Right forelimb (tissue), 1 donor: ENCODE measurements around the gene SHISAL1.
A peak's percentile ranks its signal among the peaks of the same experiment; 100 is the strongest.
"Not testable (repeated sequence)": the region's sequence is repeated elsewhere in the genome, so short reads cannot be mapped to it uniquely, and the experiment has no call there.

Experiments
- DNase-seq: peaks from one replicate; pipeline ENCODE4 v3.0.0-alpha.2; 2018

SHISAL1 gene

DNA sequence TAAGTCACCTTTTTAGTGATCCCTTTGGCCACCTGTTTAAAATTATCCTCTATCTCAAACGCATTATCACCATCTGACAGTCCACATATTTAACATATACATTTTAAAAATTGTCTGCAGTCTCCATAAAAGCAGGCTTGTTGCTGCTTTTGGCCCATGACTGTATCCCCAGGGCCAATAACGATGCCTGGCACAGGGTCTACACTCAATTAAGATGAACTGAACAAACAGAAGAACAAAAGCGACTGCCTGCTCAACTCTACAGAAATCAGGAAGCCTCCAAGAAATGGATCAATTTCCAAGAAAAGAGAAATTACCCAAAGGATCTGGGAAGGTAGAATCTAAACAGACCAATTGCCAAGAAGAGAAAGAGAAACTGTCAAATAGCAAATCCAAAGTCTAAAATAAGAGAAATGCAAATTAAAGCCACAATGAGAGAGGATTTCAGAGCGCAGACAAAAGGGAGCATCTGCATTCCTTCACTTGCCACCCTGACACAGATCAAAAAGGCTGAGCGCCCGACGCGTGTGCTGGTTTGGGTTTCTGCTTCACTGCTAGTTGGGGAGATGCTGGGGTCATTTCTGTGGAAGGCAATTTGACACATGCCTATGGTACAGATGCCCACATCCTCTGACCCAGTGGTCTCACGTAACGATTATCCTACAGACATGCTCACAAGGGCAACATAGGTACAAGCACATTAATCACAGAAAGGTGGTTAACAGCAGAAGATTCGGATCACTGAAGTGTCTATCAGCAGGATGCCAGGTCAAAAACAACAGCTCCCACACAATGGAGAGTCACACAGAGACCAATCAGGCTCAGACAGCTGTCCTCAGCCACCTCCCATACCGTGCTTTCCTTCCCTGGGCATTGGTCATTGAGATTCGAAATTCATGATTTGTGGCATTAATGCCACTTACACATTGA is 55.9 kb downstream of the SHISAL1 start:
- peak; percentile 37 for DNase-seq

DNA sequence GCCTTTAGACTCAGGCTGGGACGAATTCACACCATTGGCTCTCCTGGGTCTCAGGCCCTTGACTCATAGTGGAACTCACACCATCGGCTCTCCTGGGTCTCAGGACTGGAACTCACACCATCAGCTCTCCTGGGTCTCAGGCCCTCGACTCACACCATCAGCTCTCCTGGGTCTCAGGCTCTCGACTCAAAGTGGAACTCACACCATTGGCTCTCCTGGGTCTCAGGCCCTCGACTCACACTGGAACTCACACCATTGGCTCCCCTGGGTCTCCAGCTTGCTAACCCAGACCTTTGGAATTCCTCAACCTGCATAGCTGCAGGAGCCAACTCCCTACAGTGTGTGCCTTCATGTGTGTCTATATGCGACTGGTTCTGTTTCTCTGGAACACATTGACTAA is 56.7 kb downstream of the SHISAL1 start:
- DNase-seq = peak; percentile 26

DNA sequence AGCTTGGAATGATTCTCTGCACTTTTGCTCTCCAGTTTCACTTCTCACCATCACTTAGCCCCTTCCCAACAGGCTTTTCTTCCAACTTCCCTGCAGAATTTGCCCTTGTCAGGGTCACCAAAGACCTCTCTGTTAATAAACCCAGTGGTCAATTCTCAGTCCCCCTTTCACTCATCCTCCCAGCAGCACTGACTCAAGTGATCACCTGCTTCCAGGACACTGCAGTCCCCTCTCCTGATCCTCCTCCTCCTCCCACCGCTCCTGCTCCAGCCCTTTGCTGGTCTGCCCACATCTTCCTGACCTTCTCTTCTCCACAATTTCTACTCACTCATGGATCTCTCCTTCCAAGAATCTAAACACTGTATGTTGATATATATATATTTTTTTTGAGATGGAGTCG is 57.9 kb downstream of the SHISAL1 start:
- DNase-seq = no peak

DNA sequence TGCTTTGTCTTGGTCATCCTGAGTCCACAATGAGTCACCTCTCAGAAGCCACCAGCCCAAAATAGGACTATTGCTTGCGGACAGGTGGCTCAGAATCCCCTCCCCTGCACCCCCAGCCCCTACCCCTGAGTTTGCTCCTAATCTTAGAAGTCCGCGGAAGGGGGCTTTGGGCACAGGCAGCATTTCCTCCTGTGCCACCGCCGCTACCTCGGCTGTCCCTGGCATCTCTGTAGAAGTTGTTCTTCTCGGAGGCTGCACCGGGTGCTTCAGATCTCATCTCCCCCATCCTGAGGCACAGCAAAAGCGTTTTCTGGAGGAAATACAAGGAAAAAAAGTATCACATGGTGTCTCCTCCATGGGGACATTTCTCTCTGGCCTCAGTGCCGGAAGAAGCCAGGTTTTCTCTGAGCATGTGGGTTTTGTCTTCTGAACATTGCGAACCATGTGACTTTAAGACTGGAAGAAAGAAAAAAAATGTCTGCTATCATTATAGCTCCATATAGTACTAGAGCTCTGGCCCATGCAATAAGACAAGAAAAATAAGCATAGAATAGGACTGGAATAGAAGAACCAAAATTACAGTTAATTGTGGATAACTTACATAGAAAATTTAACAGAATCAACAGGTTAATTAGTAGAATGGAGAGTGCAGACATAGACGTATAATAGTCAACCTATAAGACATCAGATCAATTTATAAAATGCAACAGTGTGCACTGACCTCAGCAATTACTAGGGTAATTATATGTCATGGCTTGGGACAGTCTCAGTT is 63.2 kb downstream of the SHISAL1 start:
- no peak for DNase-seq

DNA sequence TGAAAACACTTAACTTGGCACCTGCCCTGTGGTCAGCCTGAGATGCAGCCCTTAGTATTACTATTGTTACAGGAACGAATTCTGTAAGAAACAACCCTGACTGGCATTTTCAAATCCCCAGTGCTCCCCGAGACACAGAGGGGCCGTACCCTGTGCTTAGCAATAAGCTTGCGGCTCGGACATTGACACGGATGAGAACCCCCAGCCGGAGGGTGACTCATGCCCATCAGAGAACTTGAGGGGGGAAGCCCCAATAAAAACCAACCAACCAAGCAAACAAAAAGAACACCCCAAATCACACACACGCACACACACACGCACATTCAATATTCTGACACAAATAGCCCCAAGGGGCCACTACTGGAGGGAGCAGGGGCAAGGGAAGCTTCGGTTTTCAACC is 63.8 kb downstream of the SHISAL1 start:
- DNase-seq = no peak

DNA sequence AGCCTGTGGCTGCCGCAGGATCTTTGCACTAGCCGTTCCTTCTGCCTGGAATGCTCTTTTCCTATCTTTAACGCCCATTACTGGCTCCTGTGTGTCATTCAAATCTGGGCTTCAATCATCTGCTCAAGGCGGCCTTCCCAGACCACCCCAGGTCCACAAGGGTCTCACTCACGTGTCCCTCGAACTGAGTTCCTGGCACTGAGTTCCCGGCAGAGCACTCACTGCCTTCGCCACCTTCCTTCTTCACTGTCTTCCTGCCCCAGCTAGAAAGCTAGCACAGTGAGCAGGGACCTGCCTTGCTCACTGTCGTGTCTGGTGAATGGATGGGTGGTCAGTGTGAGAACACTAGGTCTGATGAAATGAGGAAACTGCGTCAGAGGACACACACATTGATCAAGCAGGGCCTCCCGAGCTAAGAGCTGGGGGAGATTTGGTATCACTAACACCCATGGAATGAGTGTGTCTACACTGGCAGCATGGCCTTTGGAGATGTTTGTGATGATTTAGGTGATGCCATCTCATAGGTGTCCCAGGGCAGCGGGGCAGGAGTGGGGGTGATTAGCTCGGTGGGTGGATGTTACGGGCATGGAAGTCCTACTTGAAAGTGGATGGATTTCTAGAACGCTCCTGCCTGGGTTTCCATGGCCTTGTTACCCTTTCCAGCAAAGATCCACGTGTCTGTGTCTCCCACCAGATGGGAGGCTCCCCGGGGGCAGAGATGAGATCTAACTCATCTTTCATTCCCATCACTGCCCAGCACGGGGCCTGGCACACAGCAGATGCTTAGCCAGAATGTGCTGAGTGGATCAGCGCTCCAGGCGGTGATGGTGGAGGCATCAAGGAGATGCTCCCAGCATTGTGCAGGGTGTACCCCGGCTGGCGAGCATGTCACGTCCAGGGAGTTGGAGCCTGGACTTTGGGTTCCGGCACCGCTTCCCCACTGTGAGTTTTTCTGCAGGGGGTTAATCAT is 64.5 kb downstream of the SHISAL1 start:
- DNase-seq = no peak

DNA sequence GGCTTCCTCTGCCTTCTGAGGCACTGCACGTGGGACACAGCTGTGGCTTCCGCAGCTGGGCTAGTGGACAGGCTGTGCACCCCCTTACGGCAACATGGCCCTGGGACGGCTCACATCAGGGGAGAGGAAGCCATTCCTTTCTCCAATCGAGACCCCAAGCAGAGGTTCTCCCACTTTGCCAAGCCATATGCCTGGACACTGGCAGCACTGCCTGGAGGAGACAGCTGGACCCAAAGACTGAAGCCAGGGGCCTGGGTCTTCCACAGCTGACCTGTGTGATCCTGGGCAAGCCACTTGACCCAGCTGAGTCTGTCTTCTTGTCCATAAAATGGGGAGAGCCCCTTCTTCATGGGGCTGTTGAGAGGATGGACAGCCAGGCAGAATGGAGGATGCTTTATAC is 65.4 kb downstream of the SHISAL1 start:
- no peak for DNase-seq

DNA sequence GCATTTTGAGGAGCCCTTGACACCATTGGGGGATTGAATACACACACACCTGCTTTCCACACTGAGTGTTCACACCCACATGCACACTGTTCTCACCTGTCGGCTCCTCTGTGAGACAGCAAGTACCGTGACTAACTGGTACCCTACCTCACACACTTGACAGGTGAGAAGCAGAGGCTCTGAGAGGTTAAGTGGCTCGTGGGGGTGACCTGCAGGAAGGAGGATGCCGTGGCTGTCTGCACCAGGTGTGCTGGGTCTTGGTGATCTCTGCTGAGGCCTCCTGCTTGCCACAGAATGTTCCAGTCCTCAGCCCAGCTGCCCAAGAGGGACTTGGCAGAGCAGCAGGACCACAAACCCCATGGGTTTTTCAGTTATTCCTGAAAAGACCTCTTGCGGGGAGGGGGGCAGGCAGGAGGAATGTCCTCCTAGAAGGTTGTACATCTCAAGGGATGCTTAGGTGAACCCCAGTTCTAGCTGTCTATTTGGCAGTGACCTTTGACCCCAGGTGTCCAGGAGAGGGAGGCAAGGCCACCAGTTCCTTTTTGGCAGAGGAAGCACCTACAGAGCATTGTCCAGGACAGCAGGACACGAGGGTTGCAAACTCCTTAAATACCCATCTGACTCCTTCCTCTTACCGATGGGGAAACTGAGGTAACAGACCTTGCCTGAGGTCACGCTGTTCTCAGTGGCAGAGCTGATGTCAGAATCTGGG is 66.0 kb downstream of the SHISAL1 start:
- DNase-seq = no peak

DNA sequence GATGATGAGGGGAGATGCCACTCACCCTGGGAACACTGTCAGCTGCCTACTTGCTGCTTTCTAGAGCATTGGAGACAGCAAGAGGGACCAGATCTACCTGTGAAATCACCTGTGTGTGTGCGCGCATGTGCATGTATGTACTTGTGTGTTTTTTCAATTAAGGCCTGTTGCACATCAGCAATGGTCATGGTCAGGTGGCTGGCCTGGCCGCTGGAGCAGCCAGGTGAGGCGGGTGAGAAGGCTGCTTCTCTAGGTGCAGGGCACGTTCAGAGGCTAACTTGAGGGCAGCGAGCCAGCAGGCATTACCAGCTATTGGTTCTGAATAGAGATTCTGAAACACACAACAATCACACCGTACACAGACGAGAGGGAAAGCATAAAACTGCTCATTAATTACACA is 66.9 kb downstream of the SHISAL1 start:
- DNase-seq = no peak

DNA sequence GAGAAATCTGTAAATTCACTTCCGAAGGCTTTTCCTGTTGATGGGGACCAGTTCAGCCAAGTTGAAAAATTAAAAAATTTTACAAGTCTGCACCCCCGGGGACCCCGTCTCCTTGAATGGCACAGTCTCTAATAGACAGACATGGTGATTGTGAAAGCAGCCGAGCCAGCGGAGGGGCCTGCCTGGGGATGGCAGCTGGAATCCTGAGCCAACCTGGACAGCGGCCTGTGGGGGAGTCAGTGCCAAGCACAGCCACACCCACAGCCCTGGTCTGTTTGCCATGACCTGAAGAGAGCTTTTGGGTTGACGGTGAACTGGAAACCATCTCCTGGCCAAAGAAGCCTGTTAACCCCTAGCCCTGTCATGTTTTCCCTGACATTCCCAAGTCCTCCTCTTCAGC is 67.3 kb downstream of the SHISAL1 start:
- no peak for DNase-seq

DNA sequence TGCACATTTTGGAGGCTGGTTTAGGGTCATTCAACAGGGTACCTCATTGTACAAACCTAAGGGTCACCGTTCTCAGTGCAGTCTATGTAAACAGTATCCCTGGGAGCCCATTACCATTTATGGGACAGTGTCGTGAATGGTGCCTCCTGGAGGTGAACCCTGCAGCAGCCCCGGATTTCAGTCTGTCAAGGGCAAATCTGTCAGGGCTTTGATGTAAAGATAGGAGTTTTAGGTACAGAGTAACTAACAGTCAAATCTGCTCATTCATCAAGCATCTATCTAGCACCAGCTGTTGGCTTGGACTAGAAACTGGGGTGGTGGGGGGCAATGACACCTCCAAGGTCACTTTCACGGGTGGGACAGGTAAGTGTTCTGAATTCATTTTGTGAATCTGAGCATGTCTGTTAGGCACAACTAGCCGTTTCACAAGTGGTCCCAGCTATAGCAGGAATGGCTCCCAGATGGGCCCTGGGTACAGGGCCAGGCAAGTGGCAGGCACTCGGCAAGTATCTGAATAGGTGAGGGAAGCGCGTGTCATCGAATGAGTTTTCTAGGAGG is 68.4 kb downstream of the SHISAL1 start:
- no peak for DNase-seq

DNA sequence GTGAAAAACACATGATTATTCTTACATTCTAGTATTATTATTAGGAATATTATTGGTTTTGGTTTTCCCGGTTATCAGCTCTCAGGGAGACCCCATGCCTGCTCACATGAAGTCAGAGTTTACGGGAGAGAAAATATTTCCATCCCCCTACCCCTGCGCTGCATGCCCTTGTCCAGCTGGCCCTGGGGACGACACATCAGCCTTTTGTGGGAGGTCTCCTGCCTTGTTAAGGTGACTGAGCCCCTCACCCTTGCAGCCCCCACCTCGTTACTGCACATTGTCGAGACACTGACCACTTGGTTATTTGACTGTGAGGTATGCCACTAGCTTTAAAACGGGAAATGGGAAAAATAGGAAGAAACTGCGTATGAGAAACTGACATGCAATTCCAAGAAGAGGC is 69.0 kb downstream of the SHISAL1 start:
- DNase-seq = no peak

DNA sequence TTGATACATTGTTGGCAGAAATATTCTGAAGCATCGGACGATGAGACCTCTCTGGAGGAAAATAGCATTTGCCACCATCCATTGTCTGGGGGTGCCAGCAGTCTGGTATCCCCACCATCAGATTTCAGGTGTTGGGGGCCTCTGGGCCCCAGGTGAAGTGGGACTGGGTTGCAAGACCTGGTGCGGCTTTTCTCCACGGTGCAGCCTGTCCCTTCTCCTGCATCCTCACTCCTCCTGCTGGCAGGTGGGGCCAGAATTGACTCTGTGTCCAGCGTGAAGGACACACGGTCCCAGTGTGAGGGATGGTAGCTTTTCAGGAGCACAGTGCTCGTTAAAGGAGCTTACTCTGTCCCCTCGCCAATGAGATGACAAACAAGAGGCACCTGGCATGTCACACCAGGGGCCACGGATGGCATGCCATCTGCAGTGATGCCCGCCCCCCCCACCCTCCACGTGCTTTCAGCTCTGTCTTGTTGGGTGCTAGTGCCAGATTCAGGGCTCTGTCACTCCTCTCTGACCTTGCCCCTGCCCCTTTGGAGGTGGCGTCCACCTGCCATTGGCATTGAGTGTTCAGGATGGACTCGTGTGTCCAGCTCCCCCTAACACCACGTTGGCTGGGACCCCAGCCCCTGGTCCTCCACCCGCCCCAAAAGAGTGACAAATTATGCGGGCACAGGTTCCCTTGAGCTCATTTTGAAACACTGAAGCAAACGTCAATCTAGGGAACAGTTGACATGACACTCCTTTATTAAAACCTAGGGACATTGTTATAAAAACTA is 69.6 kb downstream of the SHISAL1 start:
- no peak for DNase-seq

DNA sequence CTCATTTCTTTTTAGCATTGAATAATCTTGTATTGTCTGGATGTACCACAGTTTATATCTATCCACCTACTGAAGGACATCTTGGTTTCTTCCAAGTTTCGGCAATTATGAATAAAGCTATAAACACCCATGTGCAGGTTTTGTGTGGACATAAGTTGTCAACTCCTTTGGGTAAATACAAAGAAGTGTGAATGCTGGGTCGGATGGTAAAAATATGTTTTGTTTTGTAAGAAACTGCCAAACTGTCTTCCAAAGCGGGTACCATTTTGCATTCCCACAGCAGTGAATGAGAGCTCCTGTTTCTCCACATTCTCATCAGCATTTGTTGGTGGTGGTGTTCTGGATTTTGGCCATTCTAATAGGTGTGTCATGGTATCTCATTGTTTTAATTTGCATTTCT is 71.6 kb downstream of the SHISAL1 start:
- DNase-seq = not testable (repeated sequence)

DNA sequence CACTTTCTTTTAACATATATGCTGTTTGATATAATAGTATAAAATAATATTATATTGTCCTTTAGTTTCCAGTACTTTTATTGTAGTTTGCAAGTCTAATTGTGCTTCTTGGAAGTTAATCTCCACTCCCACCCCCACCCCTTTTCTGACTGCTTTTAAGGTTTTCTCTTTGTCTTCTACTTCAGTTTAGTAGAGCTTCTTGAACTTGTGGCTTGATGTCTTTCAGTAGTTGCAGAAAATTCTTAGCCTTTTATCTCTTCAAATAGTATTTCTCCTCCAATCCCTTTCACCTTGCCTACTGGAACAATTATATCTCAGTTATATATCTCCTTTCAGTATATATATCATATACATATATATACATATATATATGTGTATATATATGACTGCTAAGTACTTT is 75.5 kb downstream of the SHISAL1 start:
- no peak for DNase-seq

DNA sequence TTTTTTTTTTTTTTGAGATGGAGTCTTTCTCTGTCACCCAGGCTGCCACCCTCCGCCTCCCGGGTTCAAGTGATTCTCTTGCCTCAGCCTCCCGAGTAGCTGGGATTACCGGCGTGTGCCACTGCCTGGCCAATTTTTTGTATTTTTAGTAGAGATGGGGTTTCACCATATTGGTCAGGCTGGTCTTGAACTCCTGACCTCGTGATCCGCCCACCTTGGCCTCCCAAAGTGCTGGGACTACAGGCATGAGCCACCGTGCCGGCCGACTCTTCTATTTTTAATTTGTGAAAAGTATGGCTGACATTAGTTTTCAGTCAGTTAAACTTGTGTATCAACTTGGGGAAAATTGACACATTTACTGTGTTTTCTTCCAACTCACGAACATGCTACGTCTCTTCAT is 78.4 kb downstream of the SHISAL1 start:
- DNase-seq = not testable (repeated sequence)

DNA sequence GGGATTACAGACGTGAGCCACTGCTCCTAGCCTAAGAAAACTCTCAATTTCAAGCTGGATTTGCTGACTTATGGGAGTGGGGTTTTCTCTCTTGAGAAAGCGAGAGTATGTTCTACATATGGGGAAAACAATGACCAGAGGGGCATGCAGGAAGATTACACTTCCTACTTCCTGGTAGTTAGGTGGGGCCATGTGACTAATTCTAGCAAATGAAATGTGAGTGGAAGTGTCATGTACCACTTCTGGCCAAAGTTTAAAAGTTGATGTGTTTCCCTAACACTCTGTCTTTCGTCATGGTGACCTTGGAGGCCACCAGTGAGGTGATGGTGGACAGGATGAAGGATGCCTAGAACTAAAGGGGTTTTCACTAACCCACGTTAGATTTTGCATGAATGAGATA is 81.5 kb downstream of the SHISAL1 start:
- no peak for DNase-seq

DNA sequence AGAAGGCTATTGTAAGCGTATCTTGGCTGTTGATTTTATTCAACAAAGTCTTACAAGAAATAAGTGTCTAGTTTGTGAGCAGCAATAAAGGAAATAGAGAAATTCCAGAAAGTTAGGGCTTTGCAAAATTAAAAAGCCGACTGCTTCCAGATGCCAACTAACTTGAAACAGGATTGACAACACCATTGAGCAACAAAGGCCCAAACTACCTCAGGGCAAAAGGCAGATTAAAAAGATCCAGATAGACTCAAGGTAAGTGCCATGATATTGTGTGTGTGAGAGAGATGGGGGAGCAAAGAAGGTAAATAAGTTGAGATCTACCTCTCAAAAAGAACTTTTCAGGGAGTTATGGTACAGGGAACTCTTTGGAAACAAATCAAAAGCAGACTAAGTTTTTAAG is 82.9 kb downstream of the SHISAL1 start:
- no peak for DNase-seq

DNA sequence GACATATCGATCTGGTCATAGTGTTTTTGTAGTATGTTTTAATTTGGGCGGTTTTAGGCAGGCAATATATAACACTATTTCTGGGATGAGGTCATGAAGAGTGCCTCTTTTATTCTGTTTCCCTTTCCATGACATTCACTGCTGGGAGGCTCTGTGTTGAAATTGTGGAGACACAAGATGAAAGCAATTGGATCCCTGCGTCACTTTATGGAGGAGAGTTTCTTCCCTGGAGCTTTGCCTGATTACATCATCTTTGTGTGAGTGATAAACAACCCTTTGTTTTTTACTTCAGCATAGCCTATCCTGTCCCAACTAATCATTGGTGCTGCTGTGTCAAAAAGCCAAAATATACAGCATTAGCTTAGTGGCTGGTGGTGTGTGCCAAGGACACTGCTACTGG is 83.4 kb downstream of the SHISAL1 start:
- DNase-seq = no peak

DNA sequence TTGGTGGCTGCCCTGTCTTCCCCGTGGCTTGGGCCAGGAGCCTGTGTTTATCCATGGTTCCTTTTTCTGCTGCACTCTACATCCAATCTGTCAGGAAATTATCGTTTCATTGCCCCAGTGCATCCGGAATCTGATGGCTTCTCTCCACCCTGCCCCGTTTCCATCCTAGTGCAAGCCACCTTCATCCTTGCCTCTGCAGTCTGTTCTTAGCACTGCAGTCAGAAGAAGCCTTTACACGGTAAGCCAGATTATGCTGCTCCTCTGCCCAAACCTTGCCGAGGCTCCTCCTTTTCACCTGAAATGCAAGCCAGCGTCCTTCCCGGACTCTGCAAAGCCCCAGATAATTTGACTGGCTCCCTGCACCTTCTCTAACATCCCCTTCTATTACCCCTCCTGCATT is 86.9 kb downstream of the SHISAL1 start:
- DNase-seq = no peak

DNA sequence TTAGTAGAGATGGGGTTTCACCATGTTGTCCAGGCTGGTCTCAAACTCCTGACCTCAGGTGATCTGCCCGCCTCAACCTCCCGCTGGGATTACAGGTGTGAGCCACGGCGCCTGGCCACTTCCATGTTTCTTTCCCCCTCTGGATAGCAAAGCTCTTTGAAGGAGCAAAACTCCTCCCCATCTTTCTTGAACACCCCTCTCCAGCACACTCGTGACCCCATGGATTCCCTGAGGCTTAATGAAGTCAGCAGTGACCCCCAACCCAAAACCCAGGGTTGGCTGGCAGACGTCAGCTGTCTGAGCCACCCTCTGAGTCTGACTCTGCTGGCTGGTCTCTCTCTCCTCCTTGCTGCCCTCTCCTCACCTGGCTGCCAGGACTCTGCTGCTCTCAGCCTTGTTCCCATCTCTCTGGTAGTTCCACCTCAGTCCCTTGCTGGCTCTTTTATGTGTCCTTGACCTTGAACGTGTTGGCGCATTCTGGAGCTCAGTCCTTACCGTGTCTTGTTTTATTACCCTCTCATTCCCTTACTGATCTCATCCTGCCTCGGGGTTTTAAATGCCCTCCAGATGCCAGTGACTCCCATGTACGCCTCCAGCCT is 87.6 kb downstream of the SHISAL1 start:
- DNase-seq = no peak
